NCI-H526 (cell line): ENCODE results near the gene GEMIN7.
"Not testable (repeated sequence)": the region's sequence is repeated elsewhere in the genome, so short reads cannot be mapped to it uniquely, and the experiment has no call there.

ENCODE experiments used
- DNase-seq, 2 experiments: peaks; one replicate each; lab custom pipeline; 2025; lab: John Stamatoyannopoulos, UW

The GEMIN7 gene

DNA sequence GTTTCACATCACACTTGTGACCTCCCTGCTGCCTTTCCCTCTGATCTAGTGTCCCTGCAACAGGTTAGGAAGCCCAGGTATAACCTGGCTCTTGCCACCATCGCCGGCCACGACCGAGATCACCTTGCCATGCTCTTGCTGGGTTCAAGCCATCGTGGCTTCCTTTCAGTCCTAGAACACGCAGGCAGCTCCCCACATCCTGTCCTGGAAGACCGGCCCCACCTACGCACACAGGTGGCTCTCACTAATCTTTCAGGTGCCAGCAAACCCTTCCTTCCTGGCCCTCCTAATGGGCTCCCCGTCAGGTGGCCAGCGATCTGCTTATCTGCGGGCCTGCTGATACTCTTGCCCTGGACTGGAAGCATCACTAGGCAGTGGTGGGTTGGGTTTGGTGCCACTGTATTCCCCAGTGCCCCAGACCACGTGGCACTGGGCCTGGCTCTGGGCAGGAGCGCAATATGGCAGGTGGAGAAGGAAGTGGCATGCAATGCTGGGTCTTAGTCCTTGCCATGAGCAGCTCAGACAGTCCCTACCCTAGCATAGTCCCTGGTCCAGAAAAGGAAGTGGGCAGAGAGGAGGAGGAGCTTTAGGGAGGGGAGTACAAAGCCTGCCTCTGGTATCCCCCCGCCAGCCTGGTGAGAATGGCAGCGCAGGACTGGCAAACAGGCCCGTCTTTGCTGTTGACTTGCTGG is 25.7 kb downstream of the GEMIN7 start:
- no peak for DNase-seq

GRCh38 chr19:45106363-45106762 is 27.3 kb downstream of the GEMIN7 start:
- DNase-seq, result not testable (repeated sequence)

GRCh38 chr19:45107621-45108150 is 28.6 kb downstream of the GEMIN7 start:
- DNase-seq, result no peak

- DNase-seq, result no peak
Observed at GRCh38 chr19:45110851-45111266, 31.8 kb downstream of the GEMIN7 start.

GRCh38 chr19:45112111-45112827 is 33.2 kb downstream of the GEMIN7 start:
- DNase-seq, result no peak

DNA sequence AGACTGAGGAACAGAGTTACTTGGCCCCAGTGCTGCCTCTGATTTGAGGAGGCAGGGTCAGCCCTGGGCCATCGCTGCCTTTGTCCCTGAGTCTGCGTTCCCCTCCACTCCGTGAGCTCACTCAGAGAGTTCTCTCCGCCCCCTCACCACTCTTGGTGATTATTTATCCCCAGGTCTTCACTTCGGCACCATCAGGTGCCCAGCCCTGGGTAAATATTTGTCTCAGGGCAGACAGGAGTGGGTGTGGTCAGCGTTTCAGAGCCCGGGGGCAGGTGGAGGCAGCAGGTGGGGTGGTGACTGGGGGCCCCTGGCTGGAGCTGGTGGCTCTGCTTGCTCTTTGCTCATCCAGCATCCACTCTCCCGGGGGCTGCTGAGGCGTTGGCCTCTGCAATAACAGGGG is 34.6 kb downstream of the GEMIN7 start:
- DNase-seq, result peak; percentile 76 to 90

GRCh38 chr19:45114116-45114515 is 35.1 kb downstream of the GEMIN7 start:
- DNase-seq, result no peak

GRCh38 chr19:45115809-45116615 is 37.0 kb downstream of the GEMIN7 start:
- DNase-seq, result peak; percentile 70 to 81

- DNase-seq, result peak; percentile 20 to 52
Observed at GRCh38 chr19:45117167-45117594, 38.1 kb downstream of the GEMIN7 start.

- peak in 1 of 2 experiments; percentile 41 for DNase-seq
Observed at GRCh38 chr19:45117671-45118070, 38.6 kb downstream of the GEMIN7 start.

DNA sequence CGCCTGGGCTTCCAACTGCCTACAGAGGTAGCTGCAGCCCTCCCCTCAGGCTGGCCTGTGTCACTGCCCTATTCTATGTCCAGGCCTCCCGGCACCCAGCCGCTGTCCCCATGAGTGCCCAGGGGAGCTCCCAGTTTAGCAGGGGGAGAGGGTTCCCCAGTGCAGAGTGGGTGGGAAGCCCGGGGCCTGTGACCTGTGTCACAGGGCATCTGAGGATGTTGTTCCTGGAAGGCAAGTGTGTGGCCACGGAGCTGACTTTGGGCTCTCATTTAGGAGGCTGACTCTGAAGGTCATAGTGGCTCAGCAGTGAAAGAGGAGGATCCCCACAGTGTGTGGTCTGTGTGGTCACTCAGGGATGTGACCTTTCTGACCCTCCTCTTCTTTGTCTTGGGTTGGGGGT is 39.0 kb downstream of the GEMIN7 start:
- no peak for DNase-seq

GRCh38 chr19:45118591-45119355 is 39.7 kb downstream of the GEMIN7 start:
- not testable (repeated sequence) for DNase-seq

- DNase-seq, result no peak
Observed at GRCh38 chr19:45119582-45119981, 40.5 kb downstream of the GEMIN7 start.

DNA sequence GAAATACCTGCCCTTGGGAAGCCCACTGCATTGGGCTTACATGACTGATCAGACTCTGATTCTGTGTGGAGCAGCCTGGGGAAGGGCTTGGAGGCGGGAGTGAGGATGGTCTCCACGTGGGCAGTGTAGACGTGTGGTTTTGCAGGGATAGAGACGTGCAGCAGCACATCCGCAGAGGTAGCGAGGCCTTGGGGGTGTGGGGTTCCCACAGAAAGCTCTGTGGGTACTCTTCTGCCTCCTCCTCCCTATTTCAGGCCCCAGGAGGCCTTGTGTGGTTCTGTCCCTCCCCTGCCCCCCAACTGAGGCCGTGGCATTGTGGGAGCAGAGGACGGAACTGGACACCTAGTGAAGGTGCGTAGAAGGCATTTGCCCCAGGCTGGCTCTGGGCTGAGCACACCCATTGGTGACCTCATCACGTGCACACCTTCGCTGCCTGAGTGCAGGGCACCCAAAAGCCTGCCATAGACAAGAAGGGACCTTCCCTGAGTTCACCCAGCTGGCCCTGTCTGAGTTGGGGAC is 42.8 kb downstream of the GEMIN7 start:
- no peak for DNase-seq

DNA sequence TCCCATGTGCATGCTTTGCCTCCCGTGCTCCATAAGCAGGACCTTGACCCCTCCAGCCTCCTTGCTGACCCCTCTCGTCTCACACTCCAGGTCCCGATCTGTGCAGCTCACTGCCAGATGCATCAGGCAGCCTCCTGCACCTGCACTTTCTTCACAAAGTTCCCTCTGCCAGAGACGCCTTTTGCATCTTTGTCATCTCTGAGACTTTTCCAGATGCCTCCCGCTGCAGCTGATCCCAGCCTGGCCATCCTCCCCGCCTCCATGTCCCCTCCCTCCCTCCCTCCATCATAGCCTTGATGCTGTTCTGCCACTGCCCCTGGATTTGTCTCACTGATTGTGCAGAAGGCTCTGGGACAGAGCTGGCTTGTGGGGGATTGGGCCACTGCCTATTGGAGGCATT is 43.8 kb downstream of the GEMIN7 start:
- no peak for DNase-seq

- DNase-seq, result peak in 1 of 2 experiments; percentile 49
Observed at GRCh38 chr19:45123440-45123850, 44.4 kb downstream of the GEMIN7 start.

DNA sequence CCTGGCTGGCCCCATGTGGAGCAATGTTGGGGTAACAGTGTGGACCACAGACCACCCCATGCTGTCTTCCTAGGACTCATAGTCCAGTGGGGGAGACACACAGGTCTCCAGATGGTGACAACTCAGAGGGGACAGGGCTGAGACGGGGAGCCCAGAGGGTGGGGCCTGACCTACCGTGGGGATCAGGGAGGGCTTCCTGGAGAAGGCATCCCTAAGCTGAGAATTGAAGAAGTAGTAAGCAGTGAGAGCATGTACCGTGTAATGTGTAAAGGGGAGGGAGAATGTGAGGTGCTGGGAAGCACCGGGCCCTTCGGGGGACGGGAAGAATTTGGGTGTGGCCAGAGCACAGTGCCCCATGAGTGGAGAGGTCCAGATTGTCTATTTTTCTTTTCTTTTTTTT is 45.0 kb downstream of the GEMIN7 start:
- DNase-seq, result no peak

DNA sequence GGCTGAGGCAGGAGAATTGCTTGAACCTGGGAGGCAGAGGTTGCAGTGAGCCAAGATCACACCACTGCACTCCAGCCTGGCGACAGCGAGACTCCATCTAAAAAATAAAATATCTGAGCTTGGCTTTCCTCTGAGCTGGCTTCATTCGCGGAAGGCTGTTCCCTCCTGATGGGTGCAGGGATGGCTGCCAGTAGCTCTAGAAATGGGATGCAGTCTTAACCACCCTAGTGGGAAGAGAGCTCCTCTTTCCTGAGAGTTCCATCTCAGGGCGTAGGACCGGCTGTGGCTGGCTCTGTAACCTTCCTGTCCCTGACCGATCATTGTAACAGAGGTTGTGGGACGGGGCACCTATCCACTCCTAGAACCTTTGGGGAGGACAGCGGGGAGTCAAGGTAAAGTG is 46.3 kb downstream of the GEMIN7 start:
- no peak for DNase-seq

- DNase-seq, result peak; percentile 54 to 75
Observed at GRCh38 chr19:45125975-45126493, 47.0 kb downstream of the GEMIN7 start.

- no peak for DNase-seq
Observed at GRCh38 chr19:45126654-45127053, 47.6 kb downstream of the GEMIN7 start.

- peak in 1 of 2 experiments; percentile 24 for DNase-seq
Observed at GRCh38 chr19:45128146-45128545, 49.1 kb downstream of the GEMIN7 start.
